ENCODE measurements around the gene DSC3. TPM values are rescaled to one million over a fixed set of nuclear protein-coding genes. Genes with fewer than 3 reads are reported as not detected.
"Not testable (repeated sequence)": the region's sequence is repeated elsewhere in the genome, so short reads cannot be mapped to it uniquely, and the experiment has no call there.

The DSC3 gene
- total RNA-seq, 2 donors from 2014 or later: not detected

GRCh38 chr18:31056296-31056695 is 13.8 kb upstream of the DSC3 start:
- Mint-ChIP-seq H3K4me1 (no peaks in the 10 kb centered on the region), H3K27ac (no peak overlapping the region), H3K36me3 (ENCODE audit: low read depth) (no peaks in the 10 kb centered on the region), H3K27me3 (no peaks in the 10 kb centered on the region), H3K4me3 (no peak overlapping the region)
- DNase-seq: no peak
- no peak for ATAC-seq
- H3K9me3 ChIP-seq (ENCODE audit: control insufficient read depth, low read length, poor library complexity, severe bottlenecking): no peaks in the 10 kb centered on the region

DNA sequence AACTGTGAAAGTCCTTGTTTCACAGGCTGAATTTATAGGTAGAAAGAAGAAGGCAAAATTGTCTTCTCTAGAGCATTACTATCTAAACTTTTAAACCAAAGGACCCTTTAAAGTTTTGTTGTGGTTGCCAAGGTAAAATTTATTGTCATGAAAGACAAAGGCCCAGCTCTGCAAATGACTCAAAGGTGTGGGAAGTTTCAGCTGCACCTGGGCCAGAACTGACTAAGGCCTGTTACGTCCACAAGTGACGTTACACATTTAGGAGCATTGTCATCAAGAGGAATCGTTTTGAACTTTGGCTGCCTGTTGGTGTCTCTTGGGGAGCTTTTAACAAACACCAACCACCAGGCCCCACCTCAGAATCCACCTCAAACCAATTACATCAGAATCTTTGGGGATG is 8.1 kb upstream of the DSC3 start:
- Mint-ChIP-seq H3K27me3 (no peaks in the 10 kb centered on the region), H3K36me3 (ENCODE audit: low read depth) (no peaks in the 10 kb centered on the region), H3K27ac (no peak overlapping the region), H3K4me1 (no peaks in the 10 kb centered on the region), H3K4me3 (no peak overlapping the region)
- ATAC-seq (no peak), DNase-seq (no peak)
- H3K9me3 ChIP-seq (ENCODE audit: control insufficient read depth, low read length, poor library complexity, severe bottlenecking): no peaks in the 10 kb centered on the region

- H3K4me3 Mint-ChIP-seq: no peak overlapping the region
- DNase-seq (no peak), ATAC-seq (no peak)
- H3K27ac Mint-ChIP-seq: no peak overlapping the region
- H3K9me3 ChIP-seq (ENCODE audit: control insufficient read depth, low read length, poor library complexity, severe bottlenecking): no peaks in the 10 kb centered on the region
- no peaks in the 10 kb centered on the region for H3K27me3 Mint-ChIP-seq
- no peaks in the 10 kb centered on the region for H3K36me3 Mint-ChIP-seq (ENCODE audit: low read depth)
- no peaks in the 10 kb centered on the region for H3K4me1 Mint-ChIP-seq
Observed at GRCh38 chr18:31049189-31049588, 6.6 kb upstream of the DSC3 start.

- ATAC-seq (no peak), DNase-seq (no peak)
- Mint-ChIP-seq H3K27me3 (peaks cover 5% of the 10 kb centered on the region), H3K36me3 (ENCODE audit: low read depth) (no peaks in the 10 kb centered on the region), H3K4me1 (no peaks in the 10 kb centered on the region), H3K27ac (no peak overlapping the region), H3K4me3 (no peak overlapping the region)
- H3K9me3 ChIP-seq (ENCODE audit: control insufficient read depth, low read length, poor library complexity, severe bottlenecking): no peaks in the 10 kb centered on the region
Observed at GRCh38 chr18:31048216-31048615, 5.7 kb upstream of the DSC3 start.

GRCh38 chr18:31046916-31047315 is 4.4 kb upstream of the DSC3 start:
- no peak overlapping the region for H3K27ac Mint-ChIP-seq
- no peaks in the 10 kb centered on the region for H3K9me3 ChIP-seq (ENCODE audit: control insufficient read depth, low read length, poor library complexity, severe bottlenecking)
- no peak overlapping the region for H3K4me3 Mint-ChIP-seq
- H3K36me3 Mint-ChIP-seq (ENCODE audit: low read depth): no peaks in the 10 kb centered on the region
- peaks cover 7% of the 10 kb centered on the region for H3K27me3 Mint-ChIP-seq
- DNase-seq: no peak
- ATAC-seq: no peak
- no peaks in the 10 kb centered on the region for H3K4me1 Mint-ChIP-seq

- H3K9me3 ChIP-seq (ENCODE audit: control insufficient read depth, low read length, poor library complexity, severe bottlenecking): no peaks in the 10 kb centered on the region
- Mint-ChIP-seq H3K4me3 (no peak overlapping the region), H3K27ac (no peak overlapping the region), H3K4me1 (no peaks in the 10 kb centered on the region), H3K36me3 (ENCODE audit: low read depth) (no peaks in the 10 kb centered on the region), H3K27me3 (peaks cover 15% of the 10 kb centered on the region)
- DNase-seq (no peak), ATAC-seq (no peak)
Observed at GRCh38 chr18:31045599-31045998, 3.1 kb upstream of the DSC3 start.

DNA sequence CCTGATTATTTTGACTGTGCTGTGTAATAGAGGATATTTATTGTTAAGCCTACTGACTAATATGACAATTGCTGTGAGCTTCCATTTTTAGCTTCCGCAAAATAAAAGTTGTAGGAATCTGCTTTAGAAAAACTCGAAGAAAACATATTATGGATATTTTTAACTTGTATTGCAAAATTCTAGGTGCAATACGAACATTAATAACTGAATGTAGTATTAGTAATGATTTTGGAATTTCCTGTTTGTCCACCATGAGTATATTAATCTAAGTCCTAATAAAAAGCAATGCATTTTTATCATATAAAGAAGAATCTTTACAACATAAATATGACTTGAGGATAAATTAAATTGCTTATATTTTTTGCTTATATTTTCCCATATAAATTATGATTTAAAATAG is 2.4 kb upstream of the DSC3 start:
- peaks cover 18% of the 10 kb centered on the region for H3K27me3 Mint-ChIP-seq
- no peak overlapping the region for H3K27ac Mint-ChIP-seq
- no peaks in the 10 kb centered on the region for H3K9me3 ChIP-seq (ENCODE audit: control insufficient read depth, low read length, poor library complexity, severe bottlenecking)
- DNase-seq (no peak), ATAC-seq (no peak)
- H3K4me3 Mint-ChIP-seq: no peak overlapping the region
- no peaks in the 10 kb centered on the region for H3K36me3 Mint-ChIP-seq (ENCODE audit: low read depth)
- no peaks in the 10 kb centered on the region for H3K4me1 Mint-ChIP-seq

DNA sequence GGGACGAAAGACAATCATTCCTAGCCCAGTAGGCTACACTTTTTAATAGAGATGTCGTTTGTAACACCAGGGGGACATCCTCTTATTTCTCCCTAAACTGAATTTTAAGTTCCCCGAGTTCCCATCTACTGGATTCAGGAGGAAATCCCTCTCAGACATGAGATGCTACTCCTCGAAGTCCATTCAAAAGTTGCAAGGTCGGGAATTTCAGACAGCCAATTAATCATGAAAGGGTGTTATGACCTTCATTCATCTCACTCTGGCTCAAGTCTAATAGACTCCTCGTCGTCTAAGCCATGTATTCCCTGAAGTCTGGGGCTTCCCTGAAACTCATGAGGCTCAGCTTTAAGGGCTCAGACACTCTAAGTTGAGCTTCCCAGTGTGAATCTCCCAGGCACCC is 1.2 kb upstream of the DSC3 start:
- Mint-ChIP-seq H3K4me1 (no peaks in the 10 kb centered on the region), H3K27ac (no peak overlapping the region), H3K4me3 (no peak overlapping the region), H3K36me3 (ENCODE audit: low read depth) (no peaks in the 10 kb centered on the region), H3K27me3 (peaks cover 18% of the 10 kb centered on the region)
- no peaks in the 10 kb centered on the region for H3K9me3 ChIP-seq (ENCODE audit: control insufficient read depth, low read length, poor library complexity, severe bottlenecking)
- DNase-seq (no peak), ATAC-seq (no peak)

DNA sequence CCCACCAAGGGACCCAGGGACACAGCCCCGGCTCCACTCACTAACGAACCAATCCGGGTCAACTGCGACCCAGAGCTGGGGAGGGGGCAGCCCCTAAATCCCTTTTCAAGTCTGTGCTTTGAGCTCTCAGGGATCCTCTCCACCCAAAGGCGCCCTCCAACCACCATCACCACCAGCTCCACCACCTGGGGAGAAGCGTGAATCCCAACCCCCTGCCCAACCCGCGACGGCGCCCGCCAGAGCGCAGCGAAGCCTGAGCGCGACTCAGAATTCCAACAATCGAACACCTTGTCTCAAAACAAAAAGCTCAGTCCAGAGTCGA is 497 bp downstream of the DSC3 start:
- Mint-ChIP-seq H3K27me3 (peaks cover 18% of the 10 kb centered on the region), H3K27ac (no peak overlapping the region)

GRCh38 chr18:31041271-31042083 is 1.1 kb downstream of the DSC3 start:
- no peak for DNase-seq
- Mint-ChIP-seq H3K27me3 (peaks cover 18% of the 10 kb centered on the region), H3K36me3 (ENCODE audit: low read depth) (no peaks in the 10 kb centered on the region), H3K4me3 (no peak overlapping the region), H3K4me1 (no peaks in the 10 kb centered on the region), H3K27ac (no peak overlapping the region)
- H3K9me3 ChIP-seq (ENCODE audit: control insufficient read depth, low read length, poor library complexity, severe bottlenecking): no peaks in the 10 kb centered on the region
- ATAC-seq: no peak

More for the DNA sequence above, 497 bp downstream of the DSC3 start:
- DNase-seq: no peak
- Mint-ChIP-seq H3K4me1 (no peaks in the 10 kb centered on the region), H3K36me3 (ENCODE audit: low read depth) (no peaks in the 10 kb centered on the region), H3K4me3 (no peak overlapping the region)
- no peaks in the 10 kb centered on the region for H3K9me3 ChIP-seq (ENCODE audit: control insufficient read depth, low read length, poor library complexity, severe bottlenecking)
- no peak for ATAC-seq

GRCh38 chr18:31040686-31041270 is 1.8 kb downstream of the DSC3 start:
- Mint-ChIP-seq H3K4me3 (no peak overlapping the region), H3K4me1 (no peaks in the 10 kb centered on the region), H3K36me3 (ENCODE audit: low read depth) (no peaks in the 10 kb centered on the region), H3K27me3 (peaks cover 18% of the 10 kb centered on the region), H3K27ac (no peak overlapping the region)
- ATAC-seq (no peak), DNase-seq (no peak)
- H3K9me3 ChIP-seq (ENCODE audit: control insufficient read depth, low read length, poor library complexity, severe bottlenecking): no peaks in the 10 kb centered on the region

DNA sequence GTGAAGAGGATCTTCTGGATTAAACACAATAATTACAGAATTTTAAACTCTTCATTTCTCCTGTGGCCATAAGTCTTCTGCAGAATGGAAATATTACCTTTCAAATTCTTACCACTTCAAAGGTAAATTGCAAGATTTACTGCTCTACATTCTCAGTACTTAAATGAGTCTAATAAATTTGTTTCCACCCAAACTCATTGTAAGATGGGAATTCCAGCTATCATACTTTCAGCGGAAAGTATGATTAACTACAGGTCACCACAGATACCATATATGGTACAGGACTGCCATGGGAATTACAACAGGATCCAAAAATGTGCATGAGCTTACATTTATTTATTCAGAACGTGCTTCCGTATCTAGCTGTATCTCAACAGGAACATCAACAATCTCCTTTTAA is 3.1 kb downstream of the DSC3 start:
- H3K4me3 Mint-ChIP-seq: no peak overlapping the region
- no peak overlapping the region for H3K27ac Mint-ChIP-seq
- ATAC-seq: no peak
- no peaks in the 10 kb centered on the region for H3K36me3 Mint-ChIP-seq (ENCODE audit: low read depth)
- H3K27me3 Mint-ChIP-seq: peaks cover 18% of the 10 kb centered on the region
- no peak for DNase-seq
- H3K4me1 Mint-ChIP-seq: no peaks in the 10 kb centered on the region
- no peaks in the 10 kb centered on the region for H3K9me3 ChIP-seq (ENCODE audit: control insufficient read depth, low read length, poor library complexity, severe bottlenecking)

GRCh38 chr18:31037686-31038085 is 4.9 kb downstream of the DSC3 start:
- not testable (repeated sequence) for DNase-seq; H3K9me3 ChIP-seq (ENCODE audit: control insufficient read depth, low read length, poor library complexity, severe bottlenecking); H3K4me1 Mint-ChIP-seq; H3K27ac Mint-ChIP-seq; ATAC-seq; H3K4me3 Mint-ChIP-seq; H3K36me3 Mint-ChIP-seq (ENCODE audit: low read depth)
- H3K27me3 Mint-ChIP-seq: peaks cover 11% of the 10 kb centered on the region

- H3K27me3 Mint-ChIP-seq: no peaks in the 10 kb centered on the region
- H3K36me3 Mint-ChIP-seq (ENCODE audit: low read depth): no peaks in the 10 kb centered on the region
- ATAC-seq: no peak
- no peak for DNase-seq
- no peaks in the 10 kb centered on the region for H3K9me3 ChIP-seq (ENCODE audit: control insufficient read depth, low read length, poor library complexity, severe bottlenecking)
- no peak overlapping the region for H3K4me3 Mint-ChIP-seq
- H3K27ac Mint-ChIP-seq: no peak overlapping the region
- H3K4me1 Mint-ChIP-seq: no peaks in the 10 kb centered on the region
Observed at GRCh38 chr18:31034541-31034940, 8.0 kb downstream of the DSC3 start.

Measured in T-helper 17 cell (primary cell).